Nucleus accumbens (tissue), 56 donors: ENCODE data around the gene TMEM167A.
A peak's percentile ranks its signal among the peaks of the same experiment; 100 is the strongest.

Experiments used
- DNase-seq, 56 donors: peaks; one replicate each; lab custom pipeline; 2025; lab: John Stamatoyannopoulos, UW

Gene TMEM167A

GRCh38 chr5:83076742-83077661 is at the start of gene TMEM167A, which contains the start of gene XRCC4:
Gene TMEM167A (minus strand): TSS chr5:83077394. CDS start chr5:83077323, 71 bp downstream.
Gene XRCC4 (plus strand): TSS chr5:83077547. CDS start chr5:83104920, 27,373 bp downstream.
- peak; percentile 66 to 99 (median 96) for DNase-seq

- DNase-seq, result no peak
These were observed 49.3 kb upstream of the TMEM167A start for GRCh38 chr5:83126501-83126900.

- DNase-seq, result no peak
These were observed 48.4 kb upstream of the TMEM167A start for GRCh38 chr5:83125560-83125959.

- no peak for DNase-seq
These were observed 47.4 kb upstream of the TMEM167A start for GRCh38 chr5:83124593-83124992.

DNA sequence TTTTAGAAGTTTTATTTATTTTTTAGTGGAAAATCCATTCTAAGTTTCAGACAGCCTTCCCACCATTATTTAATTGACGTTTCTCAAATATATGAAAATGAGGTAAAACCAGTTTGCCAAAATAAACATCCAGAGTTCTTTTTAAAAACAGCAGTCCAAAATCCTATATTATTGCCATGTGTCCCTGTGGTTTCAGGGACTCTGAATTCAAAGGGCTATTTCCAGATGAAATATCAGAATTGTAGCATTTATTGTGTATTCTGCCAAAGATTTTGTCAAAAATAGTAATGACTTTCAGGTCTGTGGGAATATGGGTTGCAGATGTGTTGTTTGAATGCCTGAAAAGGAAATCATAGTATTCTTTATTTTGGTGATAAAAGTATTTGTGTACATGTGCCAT is 41.8 kb upstream of the TMEM167A start:
- no peak for DNase-seq

GRCh38 chr5:83118471-83118870 is 41.3 kb upstream of the TMEM167A start:
- no peak for DNase-seq

DNA sequence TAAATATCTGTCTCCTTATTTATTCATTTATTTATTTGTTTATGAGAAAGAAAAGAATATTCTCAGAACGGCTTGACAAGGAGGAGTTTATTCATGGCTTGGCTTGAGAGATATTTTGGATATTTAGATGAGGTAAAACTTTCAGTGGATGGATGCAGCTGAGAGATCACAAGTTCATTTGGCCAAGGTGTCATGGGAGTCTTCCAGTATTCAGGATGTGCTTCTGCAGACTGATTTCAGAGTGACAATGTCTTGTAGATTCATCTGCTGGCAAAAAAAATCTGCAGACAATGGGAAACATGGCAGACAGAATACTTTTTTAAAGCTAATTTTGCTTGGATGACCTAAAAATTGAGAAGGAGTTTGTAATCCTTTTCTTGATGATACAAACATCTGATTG is 38.6 kb upstream of the TMEM167A start:
- DNase-seq, result no peak

DNA sequence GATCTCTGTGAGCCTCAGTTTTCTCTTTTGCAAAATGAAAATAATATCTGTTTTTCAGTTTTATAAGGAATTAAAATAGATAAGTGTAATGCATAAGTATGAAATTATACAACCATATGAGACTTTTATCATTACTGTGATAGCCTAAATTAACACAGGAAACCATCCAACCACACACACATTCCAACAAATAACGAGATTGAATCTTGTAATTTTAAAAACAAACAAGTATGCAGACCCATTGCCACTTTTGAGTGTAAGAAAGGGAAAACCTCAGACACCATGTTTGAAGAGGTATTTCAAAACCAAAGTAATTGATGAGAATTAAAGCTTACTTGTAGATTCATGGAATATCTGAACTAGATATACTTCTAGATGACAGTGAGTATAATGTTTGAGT is 32.2 kb upstream of the TMEM167A start:
- no peak for DNase-seq

DNA sequence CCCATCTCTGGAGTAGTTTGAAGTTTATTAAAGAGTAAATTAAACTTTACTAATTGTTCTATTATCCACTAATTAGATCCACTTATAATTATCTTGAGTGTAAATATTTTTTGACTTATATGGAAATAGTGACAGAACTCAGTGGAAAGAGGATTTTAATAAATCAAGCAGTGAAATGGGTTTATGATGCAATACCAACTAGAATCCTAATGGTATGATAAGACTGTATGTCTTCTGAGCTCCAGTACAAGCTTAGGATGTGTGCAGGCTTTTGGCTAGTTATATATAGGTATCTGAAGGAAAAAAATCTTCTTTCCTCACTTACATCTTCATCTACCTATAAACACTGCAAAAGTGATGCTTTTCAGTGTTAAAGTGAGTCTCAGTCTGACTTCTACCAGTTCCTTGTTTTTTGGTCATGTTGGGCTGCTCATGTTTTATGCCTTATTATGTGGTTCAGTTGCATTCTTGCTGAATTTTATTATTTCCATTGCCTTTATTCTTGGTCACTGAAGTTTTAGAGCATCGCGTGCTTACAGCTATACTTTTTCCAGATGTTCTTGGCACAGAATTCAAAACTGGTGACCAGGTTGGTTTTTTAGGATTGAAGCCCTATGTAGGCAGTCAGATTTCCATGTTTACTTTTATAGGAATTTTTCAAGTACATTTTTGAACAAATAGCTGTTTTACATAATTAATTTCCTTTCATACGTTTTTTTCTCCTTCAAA is 30.7 kb upstream of the TMEM167A start:
- DNase-seq, result no peak

DNA sequence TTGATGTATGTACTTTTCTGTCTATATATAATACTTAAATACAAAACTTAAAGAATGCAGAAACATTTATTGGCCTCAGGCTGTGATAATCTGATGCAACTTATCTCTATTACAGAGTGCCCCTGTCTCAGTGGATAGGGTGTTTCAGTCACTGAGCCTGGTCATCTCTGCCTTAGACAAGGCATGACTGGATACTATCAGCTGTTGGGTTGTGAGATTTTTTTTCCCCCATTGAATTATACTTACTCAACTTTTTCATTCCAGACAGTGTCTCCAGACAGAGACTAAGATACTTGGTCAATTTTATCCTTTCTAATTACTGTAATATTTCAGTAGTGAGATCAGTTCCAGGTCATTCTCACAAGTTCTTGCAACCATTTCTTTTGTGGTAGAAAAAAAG is 26.8 kb upstream of the TMEM167A start:
- DNase-seq, result no peak

DNA sequence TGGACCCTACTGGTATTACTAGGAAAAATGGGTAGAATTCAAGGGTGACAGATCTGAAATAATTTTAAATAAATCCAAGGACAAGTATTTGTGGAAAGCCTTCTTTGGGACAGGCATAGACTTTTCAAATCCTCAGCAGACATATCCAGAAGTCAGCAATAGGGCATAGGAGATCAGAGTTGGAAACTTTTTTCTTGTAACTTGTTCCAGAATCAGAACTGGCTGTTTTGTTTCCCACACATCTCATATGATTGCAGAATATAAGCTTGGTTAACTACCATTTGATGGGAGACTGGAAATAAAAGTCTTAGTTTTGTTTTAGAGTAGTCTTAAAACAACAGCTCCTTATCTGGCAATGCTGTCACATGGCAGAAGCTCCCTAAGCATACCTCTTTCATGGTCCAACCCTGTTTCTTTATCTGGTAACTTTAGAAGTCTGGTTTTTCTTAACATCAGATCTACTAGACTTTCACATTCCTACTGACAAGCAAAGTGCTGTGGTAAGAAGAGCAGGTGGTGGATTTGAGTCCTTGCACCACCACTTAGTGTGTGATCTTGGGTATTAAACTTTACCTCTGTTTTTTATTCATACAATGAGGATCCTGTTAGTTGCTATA is 25.3 kb upstream of the TMEM167A start:
- DNase-seq, result no peak

DNA sequence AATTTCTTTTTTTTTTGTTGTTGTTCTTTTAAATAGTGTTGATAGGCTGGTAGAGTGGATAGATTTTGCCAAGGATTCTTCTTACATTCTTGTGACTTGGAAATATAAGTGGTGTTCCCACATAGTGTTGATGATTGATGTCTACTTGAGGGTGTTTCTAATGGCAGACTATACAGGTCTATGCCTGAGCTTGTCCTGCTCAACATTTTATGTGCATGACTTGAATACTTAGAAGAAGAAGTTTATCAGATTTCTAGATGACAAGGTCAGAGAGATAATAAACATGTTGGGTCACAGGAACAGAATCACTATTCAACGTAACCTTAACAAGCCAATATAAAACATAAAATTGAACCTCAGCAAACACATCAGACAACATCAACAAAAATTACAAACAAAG is 24.3 kb upstream of the TMEM167A start:
- DNase-seq, result no peak

GRCh38 chr5:83099445-83099844 is 22.3 kb upstream of the TMEM167A start:
- DNase-seq, result peak in 1 of 56 donors; percentile 2

DNA sequence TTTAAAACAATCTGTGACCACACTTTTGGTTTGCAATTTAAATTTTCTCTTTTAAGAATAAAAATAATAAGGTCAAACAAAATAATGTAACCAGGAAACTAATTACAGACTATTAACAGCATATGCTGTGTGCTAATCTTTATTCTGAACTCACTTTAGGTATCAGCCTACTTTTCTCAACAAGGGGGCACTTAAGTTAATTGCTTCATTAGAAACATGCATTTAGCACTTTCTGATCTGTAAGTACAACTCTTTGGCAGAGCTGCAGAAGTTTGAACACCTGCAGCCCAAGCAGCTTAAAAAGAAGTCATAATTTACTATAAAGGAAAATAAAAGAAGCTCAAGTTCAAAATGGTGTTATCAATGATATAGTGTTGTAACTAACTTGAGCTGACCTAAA is 21.8 kb upstream of the TMEM167A start:
- DNase-seq, result no peak

GRCh38 chr5:83097689-83098231 is 20.6 kb upstream of the TMEM167A start:
- DNase-seq, result no peak

DNA sequence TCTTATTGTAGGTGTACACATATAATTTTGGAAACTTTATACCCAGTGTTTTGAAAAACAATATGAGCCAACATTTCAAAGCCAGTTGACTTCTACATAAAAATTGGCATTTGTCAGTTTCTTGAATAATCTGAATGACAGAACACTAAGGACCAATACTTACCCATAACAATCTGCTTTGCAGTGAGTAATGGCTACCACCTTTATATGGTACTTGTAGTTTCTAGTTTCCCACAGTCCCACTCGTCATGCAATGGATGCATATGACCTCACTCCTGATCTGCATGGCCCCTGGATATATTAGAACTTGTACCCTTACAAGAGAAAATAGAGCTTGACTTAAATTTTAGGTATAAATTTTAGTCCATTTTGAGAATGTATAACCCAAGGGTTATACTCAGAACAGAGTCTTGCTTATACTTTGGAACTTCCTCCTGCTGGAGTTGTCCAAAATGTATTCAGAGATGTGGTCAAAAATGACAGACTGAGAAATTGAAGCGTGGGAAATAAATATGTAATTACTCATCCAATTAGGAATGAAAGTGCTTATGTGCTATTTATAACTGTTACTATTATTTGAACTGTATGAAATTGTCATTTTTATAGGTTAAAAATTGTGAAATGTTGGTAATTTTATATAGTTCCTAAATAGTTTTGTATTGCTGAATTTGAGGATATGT is 19.6 kb upstream of the TMEM167A start:
- DNase-seq, result no peak

GRCh38 chr5:83095957-83096539 is 18.9 kb upstream of the TMEM167A start:
- DNase-seq, result peak in 19 of 56 donors; percentile 1 to 50 (median 17)

GRCh38 chr5:83095163-83095956 is 18.2 kb upstream of the TMEM167A start:
- no peak for DNase-seq

- no peak for DNase-seq
These were observed 16.5 kb upstream of the TMEM167A start for GRCh38 chr5:83093692-83094091.
